Endodermal cell (in vitro differentiated cells): ENCODE results near the gene DNM2. TPM values are rescaled to one million over a fixed set of nuclear protein-coding genes. Genes with fewer than 3 reads are reported as not detected.
"Not testable (repeated sequence)": the region's sequence is repeated elsewhere in the genome, so short reads cannot be mapped to it uniquely, and the experiment has no call there.

Experiments
- DNase-seq: peaks from one replicate; pipeline ENCODE4 v3.0.0-alpha.2; 2017
- H3K27ac ChIP-seq: 2 replicates; pipeline ENCODE4 v1.5.1; 2013; ENCODE audit warnings: mild to moderate bottlenecking, low read depth, low read length, moderate library complexity
- H3K27me3 ChIP-seq: 2 replicates; pipeline ENCODE4 v1.6.1; 2013; ENCODE audit warnings: mild to moderate bottlenecking, low read length, moderate library complexity; ENCODE audit not compliant: insufficient read depth, control insufficient read depth, poor library complexity, severe bottlenecking
- H3K36me3 ChIP-seq: 2 replicates; pipeline ENCODE4 v1.7.0; 2013; ENCODE audit warnings: mild to moderate bottlenecking, low read length, moderate library complexity; ENCODE audit not compliant: control insufficient read depth, insufficient read depth
- H3K4me1 ChIP-seq: one replicate; pipeline ENCODE4 v1.7.0; 2013; ENCODE audit warnings: low read length; ENCODE audit not compliant: control insufficient read depth, insufficient read depth
- H3K4me3 ChIP-seq: 2 replicates; pipeline ENCODE4 v1.5.1; 2013; ENCODE audit warnings: mild to moderate bottlenecking, low read length, moderate library complexity
- H3K9ac ChIP-seq: 2 replicates; pipeline ENCODE4 v1.6.1; 2013; ENCODE audit warnings: mild to moderate bottlenecking, low read length, moderate library complexity; ENCODE audit not compliant: poor library complexity, severe bottlenecking; ENCODE audit errors: extremely low read depth
- H3K9me3 ChIP-seq: 2 replicates; pipeline ENCODE4 v1.6.1; 2013; ENCODE audit warnings: mild to moderate bottlenecking, low read length, moderate library complexity; ENCODE audit not compliant: control insufficient read depth
- H3K27ac Mint-ChIP-seq: 2 replicates; pipeline ENCODE4 v1.8.0; 2020; ENCODE audit warnings: mixed read lengths
- H3K27me3 Mint-ChIP-seq: 2 replicates; pipeline ENCODE4 v1.8.0; 2021; ENCODE audit warnings: mild to moderate bottlenecking, mixed read lengths; ENCODE audit not compliant: insufficient read depth
- H3K36me3 Mint-ChIP-seq: 2 replicates; pipeline ENCODE4 v1.8.0; 2020; ENCODE audit warnings: low read depth, mixed read lengths
- H3K4me1 Mint-ChIP-seq: 2 replicates; pipeline ENCODE4 v1.8.0; 2020; ENCODE audit warnings: mixed read lengths
- H3K4me3 Mint-ChIP-seq: 2 replicates; pipeline ENCODE4 v1.8.0; 2020; ENCODE audit warnings: mild to moderate bottlenecking, moderate library complexity, mixed read lengths
- H3K9me3 Mint-ChIP-seq: 2 replicates; pipeline ENCODE4 v1.8.0; 2020; ENCODE audit warnings: mild to moderate bottlenecking, mixed read lengths
- CTCF ChIP-seq: fragments of 200-600 bp; sonication (generic); conservative IDR thresholded peaks from 2 replicates; pipeline ENCODE4 v1.5.0; 2021; ENCODE audit warnings: antibody characterized with exemption, mild to moderate bottlenecking
- WGBS, 2 experiments: methylation state at CpG; one replicate each; pipeline versions ENCODE4 v1.1.5 to v1.1.7; 2013; ENCODE audit warnings: missing lambda C conversion rate in 2 of 2, mixed read lengths in 1 of 2; ENCODE audit not compliant: insufficient coverage in 1 of 2, insufficient read length in 1 of 2; 5-methylcytosine and 5-hydroxymethylcytosine counted together
- total RNA-seq, 2 donors: library from RNA; stranded (reverse); fragmentation: NEBNext Ultra II Directional in 1 of 2; extraction: Animal tissue kit (Norgen Biotek cat#: 25700) in 1 of 2; gene quantifications; 2 replicates in 1 of 2; 3 replicates in 1 of 2; pipeline ENCODE4 v1.2.1, GENCODE V29; 2021

Gene DNM2
- total RNA-seq, 2 donors from 2014 or later = 118 to 136 TPM

DNA sequence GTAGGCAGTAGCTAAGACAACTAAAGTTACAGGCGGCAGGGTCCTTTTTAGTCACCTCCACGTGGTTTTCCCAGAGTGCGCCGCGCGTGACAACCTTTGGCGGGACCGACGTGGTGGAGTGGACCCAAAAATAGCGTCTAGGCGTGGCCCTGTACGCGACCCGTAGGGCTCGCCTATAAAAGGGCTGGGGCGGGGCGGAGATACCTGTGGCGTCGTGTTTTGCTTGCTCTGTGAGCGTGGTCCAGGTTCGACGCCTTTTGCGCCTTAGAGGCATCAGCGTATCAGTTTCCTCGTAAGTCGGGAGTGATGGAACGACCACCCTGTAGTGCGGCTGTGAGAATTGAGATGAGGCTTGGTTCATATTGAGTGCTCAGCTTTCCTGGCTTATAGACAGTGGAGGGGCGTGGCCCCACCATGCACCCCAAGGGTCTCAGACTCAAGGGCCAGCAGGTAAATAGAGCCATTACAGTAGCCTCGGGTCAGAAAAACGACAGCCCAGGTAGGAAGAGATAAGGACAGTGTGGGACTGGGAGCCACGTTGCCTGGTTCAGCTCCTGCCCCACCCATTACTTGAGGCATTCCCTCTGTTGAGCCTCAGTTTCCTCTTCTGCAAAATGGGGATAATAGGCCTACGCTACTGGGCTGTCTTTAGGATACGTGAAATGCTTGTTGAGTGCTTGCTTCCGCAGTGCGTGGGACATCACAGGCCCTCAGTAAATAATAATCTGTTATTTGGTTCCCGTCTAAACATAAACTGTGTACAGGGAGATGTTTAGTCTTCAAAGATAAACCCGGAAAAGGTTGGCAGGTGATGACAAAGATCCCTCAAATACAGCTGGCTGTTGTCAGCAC is 118.8 kb downstream of the DNM2 start:
- no peaks in the 10 kb centered on the region for H3K4me1 ChIP-seq
- H3K9ac ChIP-seq = peak overlapping the region; percentile 91
- Mint-ChIP-seq H3K4me1 (no peaks in the 10 kb centered on the region), H3K9me3 (peaks cover 20% of the 10 kb centered on the region), H3K4me3 (peak overlapping the region; percentile 83), H3K27ac (peak overlapping the region; percentile 100), H3K27me3 (peaks cover 23% of the 10 kb centered on the region), H3K36me3 (peaks cover 14% of the 10 kb centered on the region)
- peak overlapping the region; percentile 84 for H3K4me3 ChIP-seq
- DNase-seq = no peak
- 48 to 55% methylated on average over 22 to 38 of the region's 38 CpGs for WGBS, 2 experiments
- H3K27ac ChIP-seq = peak overlapping the region; percentile 99
- peaks cover 6% of the 10 kb centered on the region for H3K9me3 ChIP-seq
- peaks cover 19% of the 10 kb centered on the region for H3K36me3 ChIP-seq
- no peaks in the 10 kb centered on the region for H3K27me3 ChIP-seq
- TF ChIP-seq CTCF = no peak

- peaks cover 20% of the 10 kb centered on the region for H3K9me3 Mint-ChIP-seq
- H3K9me3 ChIP-seq, H3K9ac ChIP-seq, H3K27ac Mint-ChIP-seq, H3K27me3 ChIP-seq, H3K27ac ChIP-seq, H3K4me1 ChIP-seq, H3K4me3 ChIP-seq, H3K4me3 Mint-ChIP-seq, DNase-seq, H3K4me1 Mint-ChIP-seq: not testable (repeated sequence)
- H3K27me3 Mint-ChIP-seq = peaks cover 23% of the 10 kb centered on the region
- H3K36me3 ChIP-seq = peaks cover 19% of the 10 kb centered on the region
- H3K36me3 Mint-ChIP-seq = peaks cover 14% of the 10 kb centered on the region
- WGBS, 2 experiments = 86 to 95% methylated on average over 7 of the region's 7 CpGs
Measured at GRCh38 chr19:10837649-10838048, 119.8 kb downstream of the DNM2 start.

DNA sequence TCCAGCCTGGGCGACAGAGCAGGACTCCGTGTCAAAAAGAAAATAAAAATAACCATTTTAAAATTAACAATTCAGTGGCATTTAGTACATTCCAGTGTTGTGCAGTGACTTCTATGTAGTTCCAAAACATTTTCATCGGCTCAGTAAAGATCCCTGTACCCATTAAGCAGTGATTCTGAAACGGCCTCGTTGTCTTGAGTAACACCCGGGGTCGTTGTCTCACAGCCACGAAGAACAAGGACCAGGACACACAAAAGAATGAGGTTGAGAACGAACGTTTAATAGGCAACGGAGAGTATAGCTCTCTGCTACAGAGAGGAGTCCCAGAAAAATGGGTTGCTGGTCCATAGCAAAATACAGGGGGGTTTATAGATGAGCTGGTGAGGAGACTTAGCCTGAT is 120.5 kb downstream of the DNM2 start:
- H3K27ac Mint-ChIP-seq = no peak overlapping the region
- peaks cover 20% of the 10 kb centered on the region for H3K9me3 Mint-ChIP-seq

More for the DNA sequence above, 120.5 kb downstream of the DNM2 start:
- Histone ChIP-seq H3K36me3 (peaks cover 14% of the 10 kb centered on the region), H3K27ac (no peak overlapping the region), H3K27me3 (no peaks in the 10 kb centered on the region), H3K4me1 (no peaks in the 10 kb centered on the region), H3K9me3 (peaks cover 6% of the 10 kb centered on the region), H3K9ac (no peak overlapping the region), H3K4me3 (no peak overlapping the region)
- no peaks in the 10 kb centered on the region for H3K4me1 Mint-ChIP-seq
- WGBS, 2 experiments = 87 to 89% methylated on average over 11 of the region's 11 CpGs
- H3K4me3 Mint-ChIP-seq = no peak overlapping the region
- H3K36me3 Mint-ChIP-seq = peaks cover 9% of the 10 kb centered on the region
- DNase-seq = no peak
- peaks cover 25% of the 10 kb centered on the region for H3K27me3 Mint-ChIP-seq
- no peak for TF ChIP-seq CTCF
